HG02884 (cell line): Measurements from ENCODE around the gene EML5.
A peak's percentile ranks its signal among the peaks of the same experiment; 100 is the strongest.

ENCODE experiments used
- ATAC-seq: cut with Tn5 transposase; IDR thresholded peaks from one replicate; pipeline ENCODE4 v1.9.1; 2021; ENCODE audit warnings: mild to moderate bottlenecking, moderate library complexity; ENCODE audit not compliant: unreplicated experiment

Gene EML5

DNA sequence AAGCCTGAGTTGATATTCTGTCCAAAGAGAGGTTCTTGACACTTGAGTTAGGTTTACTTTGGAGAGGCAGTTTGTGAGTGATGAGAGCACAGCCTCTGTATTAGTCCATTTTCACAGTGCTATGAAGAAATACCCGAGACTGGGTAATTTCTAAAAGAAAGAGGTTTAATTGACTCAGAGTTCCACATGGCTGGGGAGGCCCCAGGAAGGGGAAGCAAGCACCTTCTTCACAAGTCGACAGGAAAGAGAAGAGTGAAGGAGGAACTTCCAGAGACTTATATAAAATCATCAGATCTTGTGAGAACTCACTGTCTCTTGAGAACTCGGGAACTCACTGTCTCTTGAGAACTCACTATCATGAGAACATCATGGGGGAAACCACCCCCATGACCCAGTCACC lies 224.6 kb downstream of the EML5 start:
- ATAC-seq: no peak

DNA sequence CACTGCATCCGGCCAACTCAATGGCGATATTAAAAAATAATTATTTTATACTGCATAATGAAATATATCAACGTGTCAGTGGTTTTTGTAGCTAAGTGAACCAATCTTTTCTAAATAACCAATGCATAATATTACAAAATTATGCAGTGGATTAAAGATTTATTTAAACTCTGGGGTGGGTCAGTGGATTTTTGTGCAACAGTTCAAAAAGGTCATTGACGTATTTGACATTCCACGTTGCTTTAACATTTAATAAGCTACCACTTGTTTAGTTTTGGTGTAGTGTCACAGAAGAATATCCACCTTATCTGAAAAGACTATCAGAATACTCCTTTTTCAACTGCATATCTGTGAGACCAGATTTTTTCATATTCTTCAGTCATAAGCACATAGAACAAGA lies 227.3 kb downstream of the EML5 start:
- no peak for ATAC-seq

DNA sequence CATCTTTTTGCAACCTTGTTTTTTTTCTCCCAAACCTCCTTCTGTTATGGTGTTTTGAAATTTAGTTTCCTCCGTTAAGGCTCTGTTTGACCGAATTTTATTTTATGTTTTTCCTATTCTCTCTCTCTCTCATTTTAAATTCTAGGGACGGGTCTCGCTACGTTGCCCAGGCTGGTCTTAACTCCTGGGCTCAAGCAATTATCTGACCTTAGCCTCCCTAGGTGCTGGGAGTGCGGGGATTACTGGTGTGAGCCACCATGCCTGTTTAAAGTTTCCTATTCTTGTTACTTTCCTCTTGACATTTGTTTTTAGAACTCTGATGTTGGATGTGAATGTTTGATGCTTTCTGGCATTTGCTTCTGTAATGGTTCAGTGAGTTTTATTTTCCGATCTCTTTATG lies 228.9 kb downstream of the EML5 start:
- no peak for ATAC-seq

DNA sequence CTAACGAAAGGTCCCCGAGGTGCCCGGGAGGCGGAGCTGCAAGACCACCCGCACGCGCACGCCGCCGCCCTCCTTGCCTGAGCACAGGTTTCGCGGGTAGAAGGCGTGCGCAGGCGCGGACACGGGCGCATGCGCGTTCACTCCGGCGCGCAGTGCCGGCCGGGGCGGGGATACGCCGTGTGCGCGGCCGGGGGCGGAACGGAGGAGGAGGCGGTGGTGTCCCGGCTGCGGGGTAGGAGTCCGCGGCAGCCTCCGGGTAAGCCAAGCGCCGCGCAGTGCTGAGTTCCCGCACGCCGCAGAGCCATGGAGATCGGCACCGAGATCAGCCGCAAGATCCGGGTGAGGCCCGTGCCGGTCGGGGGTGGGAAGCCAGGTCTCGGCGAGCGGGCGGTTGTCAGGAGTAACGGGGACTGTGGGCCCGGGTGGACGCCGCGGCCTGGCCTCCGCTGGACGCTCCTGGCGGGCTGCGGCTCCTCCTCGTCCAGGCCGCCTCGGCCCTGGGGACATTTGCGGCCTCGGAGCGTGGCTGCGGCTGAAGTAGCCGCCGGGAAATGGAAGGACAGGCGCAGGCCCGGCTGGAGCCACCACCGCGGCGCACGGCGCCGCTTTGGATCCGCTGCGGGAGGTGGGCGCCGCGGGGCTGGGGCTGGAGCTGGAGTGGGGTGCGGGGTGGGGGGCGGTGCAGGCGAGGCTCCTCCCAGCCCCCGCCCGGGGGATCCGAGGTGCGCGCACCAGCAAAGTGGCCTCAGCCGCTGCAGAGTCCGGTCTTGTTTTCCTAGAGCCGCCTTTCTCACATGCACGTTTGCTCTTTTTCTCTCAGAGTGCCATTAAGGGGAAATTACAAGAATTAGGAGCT lies 229.7 kb downstream of the EML5 start, which contains the start of gene ZC3H14:
ZC3H14 (plus strand) TSS at position 207 of the 856 bp plus-strand sequence; CDS start at position 304, 97 bp downstream.
- peak; percentile 93 for ATAC-seq

DNA sequence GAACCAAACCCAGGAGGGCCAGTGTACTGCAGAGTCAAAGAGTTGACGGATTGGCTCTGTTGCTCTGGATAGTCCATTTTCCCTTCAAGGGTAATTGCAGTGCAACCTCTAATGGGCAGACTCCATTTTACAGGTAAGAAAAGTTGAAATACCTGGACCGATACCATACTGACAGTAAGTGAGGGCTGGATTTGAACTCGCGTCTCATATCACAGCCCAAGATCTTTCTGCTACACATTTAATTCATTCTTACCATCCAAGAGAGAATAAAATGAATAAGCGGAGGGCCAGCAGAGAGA lies 230.3 kb downstream of the EML5 start:
- no peak for ATAC-seq
